ENCODE measurements around the gene VLDLR. TPM values are rescaled to one million over a fixed set of nuclear protein-coding genes. Genes with fewer than 3 reads are reported as not detected.

The VLDLR gene
- polyA plus RNA-seq, 1 donor (not counting 4 experiments of a cell fraction or from before 2014, with no cell fraction given) = 7.0 TPM

DNA sequence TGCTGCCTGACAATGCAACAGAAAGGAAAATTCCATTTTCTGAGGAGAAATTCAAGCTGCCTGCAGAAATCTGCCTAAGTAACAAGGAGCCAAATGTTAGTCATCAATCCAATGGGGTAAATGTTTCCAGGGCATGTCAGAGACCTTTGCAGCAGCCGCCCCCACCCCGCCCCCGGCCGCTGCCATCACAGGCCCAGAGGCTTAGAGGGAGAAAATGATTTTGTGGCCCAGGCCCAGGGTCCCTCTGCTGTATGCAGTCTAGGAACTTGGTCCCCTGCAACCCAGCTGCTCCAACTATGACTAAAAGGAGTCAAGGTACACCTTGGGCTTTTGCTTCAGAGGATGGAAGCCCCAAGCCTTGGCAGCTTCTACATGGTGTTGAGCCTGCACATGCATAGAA is 45.0 kb downstream of the VLDLR start:
- Histone ChIP-seq H3K4me3 (ENCODE audit: control insufficient read depth in 2 of 3, extremely low read depth in 1 of 3, insufficient read depth in 2 of 3, low read depth in 1 of 3, low read length in 3 of 3) (no peak overlapping the region), H3K27me3 (ENCODE audit: control insufficient read depth, extremely low read depth, insufficient read depth, low read length) (no peaks in the 10 kb centered on the region), H3K9me1 (ENCODE audit: control insufficient read depth, extremely low read depth, insufficient read depth, low read length) (no peaks in the 10 kb centered on the region), H3K9ac (ENCODE audit: control insufficient read depth, extremely low read depth, insufficient read depth, low read length) (no peak overlapping the region), H4K20me1 (ENCODE audit: control insufficient read depth, extremely low read depth, insufficient read depth, low read length) (no peaks in the 10 kb centered on the region), H2AFZ (ENCODE audit: control insufficient read depth, low read length) (no peak overlapping the region), H3K27ac (ENCODE audit: control insufficient read depth, insufficient read depth, low read length) (no peak overlapping the region), H3K4me2 (ENCODE audit: control insufficient read depth, extremely low read depth, insufficient read depth, low read depth, low read length) (no peak overlapping the region), H3K79me2 (ENCODE audit: control insufficient read depth, insufficient read depth, low read length) (no peaks in the 10 kb centered on the region), H3K4me1 (ENCODE audit: control insufficient read depth, extremely low read depth, insufficient read depth, low read length) (no peaks in the 10 kb centered on the region), H3K9me3 (ENCODE audit: control insufficient read depth, low read depth, low read length) (no peaks in the 10 kb centered on the region), H3K36me3 (ENCODE audit: control insufficient read depth in 2 of 2, extremely low read depth in 1 of 2, insufficient read depth in 2 of 2, low read length in 2 of 2) (no peaks in the 10 kb centered on the region)
- dilution Hi-C loops (cut with MboI; ENCODE audit: extremely low pct_ligation_motif_present, low sequenced_read_pairs) = no loop called here
- TF ChIP-seq EZH2 (IDR thresholded peaks at IDR 0.05; ENCODE audit: low read length) = no peak
- TF ChIP-seq, protein P1, sequence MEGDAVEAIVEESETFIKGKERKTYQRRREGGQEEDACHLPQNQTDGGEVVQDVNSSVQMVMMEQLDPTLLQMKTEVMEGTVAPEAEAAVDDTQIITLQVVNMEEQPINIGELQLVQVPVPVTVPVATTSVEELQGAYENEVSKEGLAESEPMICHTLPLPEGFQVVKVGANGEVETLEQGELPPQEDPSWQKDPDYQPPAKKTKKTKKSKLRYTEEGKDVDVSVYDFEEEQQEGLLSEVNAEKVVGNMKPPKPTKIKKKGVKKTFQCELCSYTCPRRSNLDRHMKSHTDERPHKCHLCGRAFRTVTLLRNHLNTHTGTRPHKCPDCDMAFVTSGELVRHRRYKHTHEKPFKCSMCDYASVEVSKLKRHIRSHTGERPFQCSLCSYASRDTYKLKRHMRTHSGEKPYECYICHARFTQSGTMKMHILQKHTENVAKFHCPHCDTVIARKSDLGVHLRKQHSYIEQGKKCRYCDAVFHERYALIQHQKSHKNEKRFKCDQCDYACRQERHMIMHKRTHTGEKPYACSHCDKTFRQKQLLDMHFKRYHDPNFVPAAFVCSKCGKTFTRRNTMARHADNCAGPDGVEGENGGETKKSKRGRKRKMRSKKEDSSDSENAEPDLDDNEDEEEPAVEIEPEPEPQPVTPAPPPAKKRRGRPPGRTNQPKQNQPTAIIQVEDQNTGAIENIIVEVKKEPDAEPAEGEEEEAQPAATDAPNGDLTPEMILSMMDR (optimal IDR thresholded peaks at IDR 0.05 in 1 of 3, IDR thresholded peaks at IDR 0.05 in 1 of 3, conservative IDR thresholded peaks at IDR 0.05 in 1 of 3; ENCODE audit: extremely low read depth in 1 of 3, insufficient read depth in 2 of 3, low read length in 3 of 3) = no peak
- DNase-seq (ENCODE audit: low read depth, low spot score) (no peak), FAIRE-seq (no peak)

DNA sequence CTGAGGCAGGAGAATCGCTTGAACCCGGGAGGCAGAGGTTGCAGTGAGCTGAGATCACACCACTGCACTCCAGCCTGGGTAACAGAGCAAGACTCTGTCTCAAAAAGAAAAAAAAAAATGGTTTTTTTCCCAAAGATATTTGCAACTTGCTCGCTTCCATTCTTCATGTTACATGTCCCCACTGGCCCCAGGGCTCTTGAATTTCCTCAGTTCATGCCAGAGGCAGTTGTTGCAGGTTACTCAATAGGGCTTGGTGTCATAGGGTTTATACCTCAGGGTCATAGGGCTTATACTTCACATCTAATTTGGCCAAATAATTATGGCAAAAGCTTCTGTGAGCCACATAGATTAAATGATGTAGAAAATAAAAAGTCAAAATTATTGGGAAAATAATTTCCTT is 51.6 kb downstream of the VLDLR start:
- TF ChIP-seq EZH2 (IDR thresholded peaks at IDR 0.05; ENCODE audit: low read length) = no peak
- TF ChIP-seq, protein P1 (optimal IDR thresholded peaks at IDR 0.05 in 1 of 3, IDR thresholded peaks at IDR 0.05 in 1 of 3, conservative IDR thresholded peaks at IDR 0.05 in 1 of 3; ENCODE audit: extremely low read depth in 1 of 3, insufficient read depth in 2 of 3, low read length in 3 of 3) = no peak
- no peaks in the 10 kb centered on the region for H3K36me3 ChIP-seq (ENCODE audit: control insufficient read depth in 2 of 2, extremely low read depth in 1 of 2, insufficient read depth in 2 of 2, low read length in 2 of 2)
- no peaks in the 10 kb centered on the region for H3K79me2 ChIP-seq (ENCODE audit: control insufficient read depth, insufficient read depth, low read length)
- H3K9ac ChIP-seq (ENCODE audit: control insufficient read depth, extremely low read depth, insufficient read depth, low read length) = no peak overlapping the region
- DNase-seq (ENCODE audit: low read depth, low spot score) (no peak), FAIRE-seq (no peak)
- dilution Hi-C loops (cut with MboI; ENCODE audit: extremely low pct_ligation_motif_present, low sequenced_read_pairs) = no loop called here
- H3K27ac ChIP-seq (ENCODE audit: control insufficient read depth, insufficient read depth, low read length) = no peak overlapping the region
- no peaks in the 10 kb centered on the region for H3K9me3 ChIP-seq (ENCODE audit: control insufficient read depth, low read depth, low read length)
- no peaks in the 10 kb centered on the region for H4K20me1 ChIP-seq (ENCODE audit: control insufficient read depth, extremely low read depth, insufficient read depth, low read length)
- H2AFZ ChIP-seq (ENCODE audit: control insufficient read depth, low read length) = no peak overlapping the region
- no peaks in the 10 kb centered on the region for H3K27me3 ChIP-seq (ENCODE audit: control insufficient read depth, extremely low read depth, insufficient read depth, low read length)
- no peaks in the 10 kb centered on the region for H3K9me1 ChIP-seq (ENCODE audit: control insufficient read depth, extremely low read depth, insufficient read depth, low read length)
- no peaks in the 10 kb centered on the region for H3K4me1 ChIP-seq (ENCODE audit: control insufficient read depth, extremely low read depth, insufficient read depth, low read length)
- H3K4me3 ChIP-seq (ENCODE audit: control insufficient read depth in 2 of 3, extremely low read depth in 1 of 3, insufficient read depth in 2 of 3, low read depth in 1 of 3, low read length in 3 of 3) = no peak overlapping the region
- H3K4me2 ChIP-seq (ENCODE audit: control insufficient read depth, extremely low read depth, insufficient read depth, low read depth, low read length) = no peak overlapping the region

Data from keratinocyte (primary cell).